NCI-H748 treated with DMSO at 0.1 percent for 48 hours (cell line): ENCODE results near the gene TMEM178B.

Experiments used
- DNase-seq: peaks from one replicate; lab custom pipeline; 2025; lab: John Stamatoyannopoulos, UW

The TMEM178B gene

GRCh38 chr7:141528399-141528798, 454.5 kb downstream of the TMEM178B start:
- no peak for DNase-seq
